SH-SY5Y (cell line): ENCODE data around the gene OAS3.

Experiments
- GATA2 ChIP-seq: IDR thresholded peaks from 2 replicates; pipeline ENCODE4 v1.6.1; 2011; ENCODE audit warnings: mild to moderate bottlenecking, low read depth, low read length
- GATA3 ChIP-seq: IDR thresholded peaks from 2 replicates; pipeline ENCODE4 v1.6.1; 2011; ENCODE audit warnings: low read depth, mild to moderate bottlenecking, low read length, moderate library complexity

- TF ChIP-seq GATA2 (no peak), GATA3 (no peak)
These were observed 38.9 kb downstream of the OAS3 start for GRCh38 chr12:112977139-112977538.
